Liver (tissue), 9 donors: Measurements from ENCODE around the gene MBNL3. TPM values are rescaled to one million over a fixed set of nuclear protein-coding genes. Genes with fewer than 3 reads are reported as not detected.

Experiments
- DNase-seq: peaks from one replicate; pipeline ENCODE4 v3.0.0-alpha.2; 2017; ENCODE audit warnings: low spot score
- H3K27ac ChIP-seq, 2 donors: one replicate each; pipeline ENCODE4 v1.7.0; 2013; ENCODE audit warnings: inconsistent platforms in 2 of 2, low read length in 2 of 2, control low read depth in 1 of 2, low read depth in 1 of 2, mild to moderate bottlenecking in 1 of 2
- H3K27me3 ChIP-seq, 4 donors: one replicate each; pipeline versions ENCODE4 v1.6.1 to v1.7.0; 2013; ENCODE audit warnings: low read length in 3 of 4, inconsistent platforms in 1 of 4, mild to moderate bottlenecking in 1 of 4, moderate library complexity in 1 of 4; ENCODE audit not compliant: control insufficient read depth in 4 of 4, insufficient read depth in 4 of 4
- H3K36me3 ChIP-seq, 4 donors: one replicate each; pipeline versions ENCODE4 v1.6.1 to v1.7.0; 2013; ENCODE audit warnings: low read length in 3 of 4, mild to moderate bottlenecking in 3 of 4, low read depth in 1 of 4, moderate library complexity in 1 of 4; ENCODE audit not compliant: control insufficient read depth in 4 of 4, insufficient read depth in 3 of 4
- H3K4me1 ChIP-seq, 4 donors: one replicate each; pipeline versions ENCODE4 v1.6.1 to v1.7.0; 2013; ENCODE audit warnings: low read length in 3 of 4, mild to moderate bottlenecking in 3 of 4, moderate library complexity in 1 of 4; ENCODE audit not compliant: control insufficient read depth in 4 of 4, insufficient read depth in 4 of 4
- H3K4me3 ChIP-seq, 3 donors: one replicate each; pipeline versions ENCODE4 v1.6.1 to v1.7.0; 2013; ENCODE audit warnings: low read length in 3 of 3, control low read depth in 1 of 3, low read depth in 1 of 3, mild to moderate bottlenecking in 1 of 3
- H3K9ac ChIP-seq, 2 donors: one replicate each; pipeline ENCODE4 v1.7.0; 2013; ENCODE audit warnings: low read length in 2 of 2, mild to moderate bottlenecking in 2 of 2, moderate library complexity in 2 of 2, control low read depth in 1 of 2, low read depth in 1 of 2
- H3K9me3 ChIP-seq, 4 donors: one replicate each; pipeline versions ENCODE4 v1.6.1 to v1.7.0; 2013; ENCODE audit warnings: low read length in 3 of 4; ENCODE audit not compliant: control insufficient read depth in 4 of 4
- ATF3 ChIP-seq: IDR thresholded peaks from 2 replicates; pipeline ENCODE4 v1.6.1; 2016; ENCODE audit warnings: antibody characterized with exemption
- EGR1 ChIP-seq, 2 donors: IDR thresholded peaks; 2 replicates each; pipeline ENCODE4 v1.6.1; 2016 to 2018; ENCODE audit warnings: antibody characterized with exemption in 2 of 2, low read depth in 2 of 2
- FOXA1 ChIP-seq: IDR thresholded peaks from 2 replicates; pipeline ENCODE4 v1.6.1; 2016; ENCODE audit warnings: antibody characterized with exemption
- FOXA2 ChIP-seq: IDR thresholded peaks from 2 replicates; pipeline ENCODE4 v1.6.1; 2016; ENCODE audit warnings: antibody characterized with exemption
- GABPA ChIP-seq, 2 donors: IDR thresholded peaks in 1 of 2; conservative IDR thresholded peaks in 1 of 2; 2 replicates each; pipeline ENCODE4 v1.6.1; 2016; ENCODE audit warnings: antibody characterized with exemption in 2 of 2, mild to moderate bottlenecking in 1 of 2, moderate library complexity in 1 of 2
- HNF4A ChIP-seq, 2 donors: conservative IDR thresholded peaks; 2 replicates each; pipeline ENCODE4 v1.6.1; 2016; ENCODE audit warnings: antibody characterized with exemption in 2 of 2, mild to moderate bottlenecking in 2 of 2
- HNF4G ChIP-seq: IDR thresholded peaks from 2 replicates; pipeline ENCODE4 v1.6.1; 2016; ENCODE audit warnings: antibody characterized with exemption
- JUND ChIP-seq, 2 donors: IDR thresholded peaks; 2 replicates each; pipeline ENCODE4 v1.6.1; 2016; ENCODE audit warnings: antibody characterized with exemption in 2 of 2
- MAX ChIP-seq: IDR thresholded peaks from 2 replicates; pipeline ENCODE4 v1.6.1; 2016; ENCODE audit warnings: antibody characterized with exemption
- NR2F2 ChIP-seq: IDR thresholded peaks from 2 replicates; pipeline ENCODE4 v1.6.1; 2016; ENCODE audit warnings: antibody characterized with exemption
- RAD21 ChIP-seq, 2 donors: IDR thresholded peaks; 2 replicates each; pipeline ENCODE4 v1.6.1; 2016; ENCODE audit warnings: antibody characterized with exemption in 2 of 2, mild to moderate bottlenecking in 2 of 2
- REST ChIP-seq: IDR thresholded peaks from 2 replicates; pipeline ENCODE4 v1.6.1; 2016; ENCODE audit warnings: antibody characterized with exemption, mild to moderate bottlenecking
- RXRA ChIP-seq, 2 donors: IDR thresholded peaks; 2 replicates each; pipeline ENCODE4 v1.6.1; 2017 to 2018; ENCODE audit warnings: antibody characterized with exemption in 2 of 2, mild to moderate bottlenecking in 1 of 2
- SP1 ChIP-seq: IDR thresholded peaks from 2 replicates; pipeline ENCODE4 v1.6.1; 2018; ENCODE audit warnings: antibody characterized with exemption, mild to moderate bottlenecking
- TAF1 ChIP-seq: conservative IDR thresholded peaks from 2 replicates; pipeline ENCODE4 v1.6.1; 2016; ENCODE audit warnings: antibody characterized with exemption, mild to moderate bottlenecking
- YY1 ChIP-seq: IDR thresholded peaks from 2 replicates; pipeline ENCODE4 v1.6.1; 2016; ENCODE audit warnings: antibody characterized with exemption, mild to moderate bottlenecking
- ZBTB33 ChIP-seq: IDR thresholded peaks from 2 replicates; pipeline ENCODE4 v1.6.1; 2016; ENCODE audit warnings: antibody characterized with exemption
- WGBS: extraction: QIAGEN DNeasy Blood & Tissue Kit; methylation state at CpG from one replicate; pipeline ENCODE4 v1.1.7; 2013; 5-methylcytosine and 5-hydroxymethylcytosine counted together
- polyA plus RNA-seq, 2 donors: library from polyadenylated mRNA; stranded (reverse) in 1 of 2; unstranded in 1 of 2; fragments of 200-250 nt in 1 of 2; fragments of >200 nt in 1 of 2; fragmentation: Nextera tagmentation in 1 of 2; extraction: Ambion mirVana in 1 of 2; gene quantifications; one replicate each; pipeline versions ENCODE4 v1.2.1 to v1.2.3, GENCODE V29; 2013 to 2015
- total RNA-seq, 2 donors: library from RNA; depleted of rRNA; stranded (reverse); fragments of >200 nt; gene quantifications; one replicate each; pipeline ENCODE4 v1.2.3, GENCODE V29; 2014
- TF ChIP-seq, protein P1 (sequence below): fragments of 150-350 bp; IDR thresholded peaks from 2 replicates; pipeline ENCODE4 v1.5.1; 2017; ENCODE audit warnings: improper control_type of control experiment, low read depth, low read length; ENCODE audit not compliant: missing input control
- donor health status: healthy.
- donor health status: healthy.
- donor health status: healthy.
- donor health status: healthy.
- donor health status: healthy.

MBNL3 gene
- total and polyA plus RNA-seq, 4 donors: 20.6 to 149 (median 82.3) TPM

- H3K9me3 ChIP-seq: no peaks in the 10 kb centered on the region
- H3K4me3 ChIP-seq: no peak overlapping the region
- H3K36me3 ChIP-seq: no peaks in the 10 kb centered on the region
- no peak for DNase-seq
- no peak overlapping the region for H3K27ac ChIP-seq
- TF ChIP-seq RXRA (IDR thresholded peaks at IDR 0.05): no peak
- TF ChIP-seq YY1: no peak
- no peak for TF ChIP-seq ATF3
- no peak for TF ChIP-seq NR2F2
- TF ChIP-seq FOXA1: no peak
- no peak for TF ChIP-seq HNF4A (conservative IDR thresholded peaks at IDR 0.05)
- no peak for TF ChIP-seq RAD21 (IDR thresholded peaks at IDR 0.05)
- TF ChIP-seq JUND (IDR thresholded peaks at IDR 0.05): no peak
- TF ChIP-seq TAF1: no peak
- TF ChIP-seq MAX: no peak
- no peak for TF ChIP-seq ZBTB33
- TF ChIP-seq, protein P1, sequence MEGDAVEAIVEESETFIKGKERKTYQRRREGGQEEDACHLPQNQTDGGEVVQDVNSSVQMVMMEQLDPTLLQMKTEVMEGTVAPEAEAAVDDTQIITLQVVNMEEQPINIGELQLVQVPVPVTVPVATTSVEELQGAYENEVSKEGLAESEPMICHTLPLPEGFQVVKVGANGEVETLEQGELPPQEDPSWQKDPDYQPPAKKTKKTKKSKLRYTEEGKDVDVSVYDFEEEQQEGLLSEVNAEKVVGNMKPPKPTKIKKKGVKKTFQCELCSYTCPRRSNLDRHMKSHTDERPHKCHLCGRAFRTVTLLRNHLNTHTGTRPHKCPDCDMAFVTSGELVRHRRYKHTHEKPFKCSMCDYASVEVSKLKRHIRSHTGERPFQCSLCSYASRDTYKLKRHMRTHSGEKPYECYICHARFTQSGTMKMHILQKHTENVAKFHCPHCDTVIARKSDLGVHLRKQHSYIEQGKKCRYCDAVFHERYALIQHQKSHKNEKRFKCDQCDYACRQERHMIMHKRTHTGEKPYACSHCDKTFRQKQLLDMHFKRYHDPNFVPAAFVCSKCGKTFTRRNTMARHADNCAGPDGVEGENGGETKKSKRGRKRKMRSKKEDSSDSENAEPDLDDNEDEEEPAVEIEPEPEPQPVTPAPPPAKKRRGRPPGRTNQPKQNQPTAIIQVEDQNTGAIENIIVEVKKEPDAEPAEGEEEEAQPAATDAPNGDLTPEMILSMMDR: no peak
- no peak for TF ChIP-seq REST
- no peak for TF ChIP-seq FOXA2
- TF ChIP-seq EGR1 (IDR thresholded peaks at IDR 0.05; ENCODE audit: low read depth in 2 of 2): no peak
- TF ChIP-seq GABPA (IDR thresholded peaks at IDR 0.05 in 1 of 2, conservative IDR thresholded peaks at IDR 0.05 in 1 of 2): no peak
- TF ChIP-seq SP1: no peak
- TF ChIP-seq HNF4G: no peak
- no peaks in the 10 kb centered on the region for H3K27me3 ChIP-seq
- no peak overlapping the region for H3K9ac ChIP-seq
- 97% methylated on average over 1 of the region's 1 CpG for WGBS
- H3K4me1 ChIP-seq: peaks cover 0 to 3% (median 0%) of the 10 kb centered on the region in 4 donors
Measured at GRCh38 chrX:132532097-132532496, 43.3 kb upstream of the MBNL3 start.
